Measurements from ENCODE around the gene TCEAL9. TPM values are rescaled to one million over a fixed set of nuclear protein-coding genes. Genes with fewer than 3 reads are reported as not detected.
A peak's percentile ranks its signal among the peaks of the same experiment; 100 is the strongest.

The TCEAL9 gene
- total and polyA plus RNA-seq, 4 donors: 7.7 to 22.8 (median 13.3) TPM

DNA sequence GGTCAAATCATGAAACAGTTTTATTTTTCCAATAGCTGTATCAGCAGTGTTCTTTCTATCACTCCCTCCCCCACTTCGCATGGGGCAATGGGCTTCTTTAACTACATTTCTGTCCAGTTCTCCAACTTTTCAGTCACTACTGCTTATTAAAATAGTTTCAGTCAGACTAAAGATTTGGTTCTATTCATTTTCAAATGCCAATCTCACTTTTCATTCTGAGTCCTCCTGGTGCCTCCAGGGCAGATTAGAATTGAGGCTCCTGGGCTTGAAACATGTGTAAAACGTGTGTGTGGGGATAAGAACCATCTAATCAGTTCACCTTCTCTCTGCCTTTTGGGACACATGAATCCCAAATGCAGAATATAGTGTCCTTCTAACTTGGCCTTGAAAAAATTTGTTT is 16.6 kb downstream of the TCEAL9 start (continued):
- TF ChIP-seq, protein P1, sequence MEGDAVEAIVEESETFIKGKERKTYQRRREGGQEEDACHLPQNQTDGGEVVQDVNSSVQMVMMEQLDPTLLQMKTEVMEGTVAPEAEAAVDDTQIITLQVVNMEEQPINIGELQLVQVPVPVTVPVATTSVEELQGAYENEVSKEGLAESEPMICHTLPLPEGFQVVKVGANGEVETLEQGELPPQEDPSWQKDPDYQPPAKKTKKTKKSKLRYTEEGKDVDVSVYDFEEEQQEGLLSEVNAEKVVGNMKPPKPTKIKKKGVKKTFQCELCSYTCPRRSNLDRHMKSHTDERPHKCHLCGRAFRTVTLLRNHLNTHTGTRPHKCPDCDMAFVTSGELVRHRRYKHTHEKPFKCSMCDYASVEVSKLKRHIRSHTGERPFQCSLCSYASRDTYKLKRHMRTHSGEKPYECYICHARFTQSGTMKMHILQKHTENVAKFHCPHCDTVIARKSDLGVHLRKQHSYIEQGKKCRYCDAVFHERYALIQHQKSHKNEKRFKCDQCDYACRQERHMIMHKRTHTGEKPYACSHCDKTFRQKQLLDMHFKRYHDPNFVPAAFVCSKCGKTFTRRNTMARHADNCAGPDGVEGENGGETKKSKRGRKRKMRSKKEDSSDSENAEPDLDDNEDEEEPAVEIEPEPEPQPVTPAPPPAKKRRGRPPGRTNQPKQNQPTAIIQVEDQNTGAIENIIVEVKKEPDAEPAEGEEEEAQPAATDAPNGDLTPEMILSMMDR (IDR thresholded peaks at IDR 0.05; ENCODE audit: low read depth, low read length, missing input control): no peak
- no peak for TF ChIP-seq SP1 (IDR thresholded peaks at IDR 0.05)
- no peak for TF ChIP-seq HNF4A (conservative IDR thresholded peaks at IDR 0.05)
- no peak for TF ChIP-seq NR2F2 (IDR thresholded peaks at IDR 0.05)
- no peak for TF ChIP-seq HNF4G (IDR thresholded peaks at IDR 0.05)
- TF ChIP-seq TAF1 (conservative IDR thresholded peaks at IDR 0.05): no peak
- no peak for TF ChIP-seq RAD21 (IDR thresholded peaks at IDR 0.05)
- no peak for TF ChIP-seq EGR1 (IDR thresholded peaks at IDR 0.05; ENCODE audit: low read depth in 2 of 2)
- TF ChIP-seq FOXA1 (IDR thresholded peaks at IDR 0.05): no peak
- TF ChIP-seq, protein P2, sequence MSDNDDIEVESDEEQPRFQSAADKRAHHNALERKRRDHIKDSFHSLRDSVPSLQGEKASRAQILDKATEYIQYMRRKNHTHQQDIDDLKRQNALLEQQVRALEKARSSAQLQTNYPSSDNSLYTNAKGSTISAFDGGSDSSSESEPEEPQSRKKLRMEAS (IDR thresholded peaks at IDR 0.05): no peak

DNA sequence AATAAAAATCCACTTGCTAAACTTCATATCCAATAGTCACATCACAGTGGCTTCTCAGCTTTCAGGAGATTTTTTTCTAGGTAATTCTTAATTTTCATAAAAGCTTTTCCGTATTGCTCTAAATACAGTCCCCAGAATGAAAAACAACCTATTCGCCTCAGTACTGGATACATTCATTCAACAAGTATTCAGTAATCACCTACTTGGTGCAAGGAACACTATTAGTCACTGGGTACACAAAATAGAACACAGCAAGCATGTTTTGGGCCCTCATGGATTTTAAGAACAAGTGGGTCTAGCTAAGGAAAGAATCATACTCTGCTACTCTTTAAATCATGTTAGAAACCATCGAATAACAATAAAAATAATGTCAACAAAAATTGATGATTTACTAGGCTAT is 17.3 kb downstream of the TCEAL9 start:
- H3K27me3 ChIP-seq (ENCODE audit: control insufficient read depth in 4 of 4, insufficient read depth in 4 of 4, low read length in 3 of 4): peaks cover 0 to 2% (median 0%) of the 10 kb centered on the region in 4 donors
- no peak overlapping the region for H3K9ac ChIP-seq (ENCODE audit: low read depth in 1 of 2, low read length in 2 of 2)
- H3K4me1 ChIP-seq (ENCODE audit: control insufficient read depth in 4 of 4, insufficient read depth in 4 of 4, low read length in 3 of 4): peaks cover 0 to 4% (median 0%) of the 10 kb centered on the region in 4 donors
- no peaks in the 10 kb centered on the region for H3K36me3 ChIP-seq (ENCODE audit: control insufficient read depth in 4 of 4, insufficient read depth in 3 of 4, low read depth in 1 of 4, low read length in 3 of 4)
- H3K4me3 ChIP-seq (ENCODE audit: low read depth in 1 of 3, low read length in 3 of 3): no peak overlapping the region
- TF ChIP-seq, protein P3, sequence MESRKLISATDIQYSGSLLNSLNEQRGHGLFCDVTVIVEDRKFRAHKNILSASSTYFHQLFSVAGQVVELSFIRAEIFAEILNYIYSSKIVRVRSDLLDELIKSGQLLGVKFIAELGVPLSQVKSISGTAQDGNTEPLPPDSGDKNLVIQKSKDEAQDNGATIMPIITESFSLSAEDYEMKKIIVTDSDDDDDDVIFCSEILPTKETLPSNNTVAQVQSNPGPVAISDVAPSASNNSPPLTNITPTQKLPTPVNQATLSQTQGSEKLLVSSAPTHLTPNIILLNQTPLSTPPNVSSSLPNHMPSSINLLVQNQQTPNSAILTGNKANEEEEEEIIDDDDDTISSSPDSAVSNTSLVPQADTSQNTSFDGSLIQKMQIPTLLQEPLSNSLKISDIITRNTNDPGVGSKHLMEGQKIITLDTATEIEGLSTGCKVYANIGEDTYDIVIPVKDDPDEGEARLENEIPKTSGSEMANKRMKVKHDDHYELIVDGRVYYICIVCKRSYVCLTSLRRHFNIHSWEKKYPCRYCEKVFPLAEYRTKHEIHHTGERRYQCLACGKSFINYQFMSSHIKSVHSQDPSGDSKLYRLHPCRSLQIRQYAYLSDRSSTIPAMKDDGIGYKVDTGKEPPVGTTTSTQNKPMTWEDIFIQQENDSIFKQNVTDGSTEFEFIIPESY (IDR thresholded peaks at IDR 0.05): no peak
- TF ChIP-seq HNF4G (IDR thresholded peaks at IDR 0.05): no peak
- TF ChIP-seq YY1 (IDR thresholded peaks at IDR 0.05): no peak
- TF ChIP-seq, protein P2 (IDR thresholded peaks at IDR 0.05): no peak
- TF ChIP-seq FOXA2 (IDR thresholded peaks at IDR 0.05): no peak
- TF ChIP-seq TAF1 (conservative IDR thresholded peaks at IDR 0.05): no peak
- TF ChIP-seq EGR1 (IDR thresholded peaks at IDR 0.05; ENCODE audit: low read depth in 2 of 2): no peak
- no peak for TF ChIP-seq GABPA (IDR thresholded peaks at IDR 0.05 in 1 of 2, conservative IDR thresholded peaks at IDR 0.05 in 1 of 2)
- H3K9me3 ChIP-seq (ENCODE audit: control insufficient read depth in 4 of 4, low read length in 3 of 4): no peaks in the 10 kb centered on the region
- 89% methylated on average over 3 of the region's 3 CpGs for WGBS
- H3K27ac ChIP-seq (ENCODE audit: low read depth in 1 of 2, low read length in 2 of 2): no peak overlapping the region
- DNase-seq (ENCODE audit: low spot score): no peak

DNA sequence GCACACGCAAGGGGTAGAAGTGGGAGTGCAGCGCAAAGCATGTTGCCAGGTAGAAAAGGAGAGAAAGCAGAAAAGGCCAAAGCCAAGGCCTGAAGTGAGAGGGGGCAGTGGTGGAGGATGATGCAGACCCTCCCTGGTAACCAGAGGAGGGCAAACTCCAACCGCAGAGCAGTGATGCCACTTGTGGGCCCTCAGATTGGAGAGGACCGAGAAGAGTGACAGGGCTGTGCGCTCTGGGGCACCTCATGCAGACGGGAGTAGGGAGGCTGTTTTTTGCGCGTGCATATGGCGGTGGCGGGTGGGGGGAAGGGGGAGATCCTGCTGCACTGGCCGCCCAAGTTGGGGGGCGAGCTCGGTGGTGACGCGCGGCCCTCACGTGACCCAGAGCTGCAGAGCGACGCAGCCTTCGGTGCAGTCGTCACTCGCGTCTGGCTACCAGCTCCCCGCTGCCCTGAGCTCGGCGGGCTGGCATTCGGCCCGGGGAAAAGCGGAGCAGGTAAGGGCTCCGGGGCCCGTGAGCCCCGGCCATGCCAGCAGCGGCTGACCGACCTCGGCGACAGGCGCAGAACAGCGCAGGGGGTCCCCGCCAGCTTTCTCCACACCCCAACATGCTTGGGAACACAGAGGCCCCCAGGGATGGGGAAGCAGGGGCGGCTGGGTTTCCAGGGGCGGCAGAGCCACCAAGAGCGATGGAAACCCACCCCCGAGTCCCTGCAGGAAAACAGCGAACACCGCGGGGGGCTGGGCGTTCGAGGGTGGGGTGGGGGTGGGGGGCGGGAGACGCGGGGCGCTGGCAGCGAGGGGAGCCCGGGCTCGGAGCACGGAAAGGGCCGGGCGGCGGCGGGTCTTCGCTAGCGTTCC is 20.0 kb downstream of the TCEAL9 start, which contains the start of gene BEX3:
Gene BEX3, plus strand, starts transcription at position 421 of the 861 bp plus-strand sequence. CDS start 984 bp downstream, outside the sequence.
- WGBS: 4% methylated on average over 62 of the region's 62 CpGs
- Histone ChIP-seq H3K4me1 (ENCODE audit: control insufficient read depth in 4 of 4, insufficient read depth in 4 of 4, low read length in 3 of 4) (peaks cover 0 to 4% (median 0%) of the 10 kb centered on the region in 4 donors), H3K4me3 (ENCODE audit: low read depth in 1 of 3, low read length in 3 of 3) (peak within 1 kb of the TSS; percentile 35 to 80 (median 60)), H3K27me3 (ENCODE audit: control insufficient read depth in 4 of 4, insufficient read depth in 4 of 4, low read length in 3 of 4) (peaks cover 0 to 2% (median 0%) of the 10 kb centered on the region in 4 donors), H3K36me3 (ENCODE audit: control insufficient read depth in 4 of 4, insufficient read depth in 3 of 4, low read depth in 1 of 4, low read length in 3 of 4) (no peaks in the 10 kb centered on the region), H3K9ac (ENCODE audit: low read depth in 1 of 2, low read length in 2 of 2) (no peak within 1 kb of the TSS), H3K27ac (ENCODE audit: low read depth in 1 of 2, low read length in 2 of 2) (peak within 1 kb of the TSS; percentile 55 to 73), H3K9me3 (ENCODE audit: control insufficient read depth in 4 of 4, low read length in 3 of 4) (no peaks in the 10 kb centered on the region)
- TF ChIP-seq YY1 (IDR thresholded peaks at IDR 0.05): peak; percentile 32
- no peak for TF ChIP-seq JUND (IDR thresholded peaks at IDR 0.05)
- no peak for TF ChIP-seq HNF4G (IDR thresholded peaks at IDR 0.05)
- TF ChIP-seq FOXA2 (IDR thresholded peaks at IDR 0.05): no peak
- peak; percentile 43 for DNase-seq (ENCODE audit: low spot score)

All from liver (tissue), 9 donors.